Ishikawa (cell line): ENCODE measurements around the gene NCL.

Experiments used
- CEBPB ChIP-seq: IDR thresholded peaks from 2 replicates; pipeline ENCODE4 v1.6.1; 2012
- CREB1 ChIP-seq: IDR thresholded peaks from 2 replicates; pipeline ENCODE4 v1.6.1; 2012; ENCODE audit warnings: low read depth
- EGR1 ChIP-seq: IDR thresholded peaks from 2 replicates; pipeline ENCODE4 v1.6.1; 2012
- EP300 ChIP-seq: IDR thresholded peaks from 2 replicates; pipeline ENCODE4 v1.6.1; 2012; ENCODE audit warnings: borderline replicate concordance
- FOXM1 ChIP-seq: IDR thresholded peaks from 2 replicates; pipeline ENCODE4 v1.6.1; 2012; ENCODE audit warnings: low read depth, borderline replicate concordance
- NFIC ChIP-seq: IDR thresholded peaks from 2 replicates; pipeline ENCODE4 v1.6.1; 2012
- RAD21 ChIP-seq: IDR thresholded peaks from 2 replicates; pipeline ENCODE4 v1.6.1; 2012; ENCODE audit warnings: low read depth
- REST ChIP-seq: IDR thresholded peaks from 2 replicates; pipeline ENCODE4 v1.6.1; 2012; ENCODE audit warnings: low read depth, mild to moderate bottlenecking
- TAF1 ChIP-seq: IDR thresholded peaks from 2 replicates; pipeline ENCODE4 v1.6.1; 2012; ENCODE audit warnings: low read depth, mild to moderate bottlenecking
- TCF12 ChIP-seq: IDR thresholded peaks from 2 replicates; pipeline ENCODE4 v1.6.1; 2012; ENCODE audit warnings: low read depth
- TEAD4 ChIP-seq: IDR thresholded peaks from 2 replicates; pipeline ENCODE4 v1.6.1; 2012
- USF1 ChIP-seq: IDR thresholded peaks from 2 replicates; pipeline ENCODE4 v1.6.1; 2012
- YY1 ChIP-seq: IDR thresholded peaks from 2 replicates; pipeline ENCODE4 v1.6.1; 2012; ENCODE audit warnings: low read depth
- ZBTB7A ChIP-seq: IDR thresholded peaks from 2 replicates; pipeline ENCODE4 v1.6.1; 2012; ENCODE audit warnings: low read depth
- TF ChIP-seq, protein P1 (sequence below): IDR thresholded peaks from 2 replicates; pipeline ENCODE4 v1.6.1; 2012

Gene NCL

GRCh38 chr2:231433990-231434389 is 30.3 kb downstream of the NCL start:
- TF ChIP-seq EGR1 (no peak), TEAD4 (no peak), TCF12 (no peak), REST (no peak), RAD21 (no peak), CREB1 (no peak)

DNA sequence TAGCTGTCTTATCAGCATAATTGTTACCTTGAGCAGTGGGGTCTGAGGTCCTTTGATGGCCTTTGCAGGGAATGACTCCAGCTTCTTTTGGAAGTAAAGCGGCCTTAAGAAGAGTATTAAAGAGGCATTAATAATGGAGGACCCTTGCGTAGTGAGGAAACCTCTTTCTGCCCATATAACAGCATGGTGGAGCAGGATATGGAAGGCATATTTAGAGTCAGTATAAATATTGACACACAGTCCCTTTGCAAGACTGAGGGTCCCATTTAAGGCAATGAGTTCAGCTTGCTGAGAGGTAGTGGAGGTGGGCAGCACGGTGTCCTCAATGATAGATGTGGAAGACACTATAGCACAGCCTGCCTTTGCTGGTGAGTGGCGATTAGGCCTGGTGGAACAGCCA is 32.7 kb downstream of the NCL start:
- TF ChIP-seq FOXM1, result no peak
- no peak for TF ChIP-seq REST
- no peak for TF ChIP-seq TCF12
- no peak for TF ChIP-seq TAF1
- TF ChIP-seq, protein P1, sequence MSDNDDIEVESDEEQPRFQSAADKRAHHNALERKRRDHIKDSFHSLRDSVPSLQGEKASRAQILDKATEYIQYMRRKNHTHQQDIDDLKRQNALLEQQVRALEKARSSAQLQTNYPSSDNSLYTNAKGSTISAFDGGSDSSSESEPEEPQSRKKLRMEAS, result no peak
- TF ChIP-seq EGR1, result no peak
- TF ChIP-seq ZBTB7A, result no peak
- no peak for TF ChIP-seq EP300
- TF ChIP-seq CEBPB, result no peak
- TF ChIP-seq USF1, result no peak

DNA sequence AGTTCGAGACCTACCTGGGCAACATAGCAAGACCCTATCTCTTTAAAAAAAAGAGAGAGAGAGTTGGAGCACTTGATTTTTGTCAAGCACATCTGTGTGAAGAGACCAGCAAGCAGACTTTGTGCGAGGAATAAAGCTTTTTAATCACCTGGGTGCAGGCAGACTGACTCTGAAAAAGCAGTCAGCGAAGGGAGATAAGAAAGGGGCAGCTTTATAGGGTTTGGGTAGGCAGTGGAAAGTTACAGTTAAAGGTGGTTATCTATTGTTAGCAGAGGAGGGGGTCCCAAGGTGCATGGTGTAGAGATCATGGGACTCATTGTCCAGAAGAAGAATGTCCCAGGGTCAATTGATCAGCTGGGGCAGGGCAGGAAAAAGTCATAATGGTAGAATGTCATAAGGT is 34.4 kb downstream of the NCL start:
- TF ChIP-seq REST (no peak), EGR1 (no peak), ZBTB7A (no peak), YY1 (no peak), USF1 (no peak), NFIC (no peak), FOXM1 (no peak)

GRCh38 chr2:231429152-231429551 is 35.1 kb downstream of the NCL start:
- TF ChIP-seq TCF12, result no peak
- no peak for TF ChIP-seq NFIC
- TF ChIP-seq TAF1, result no peak
- no peak for TF ChIP-seq TEAD4

- TF ChIP-seq NFIC, result no peak
- TF ChIP-seq EGR1, result no peak
- no peak for TF ChIP-seq YY1
- TF ChIP-seq REST, result no peak
- TF ChIP-seq RAD21, result no peak
- TF ChIP-seq, protein P1, result no peak
- TF ChIP-seq CEBPB, result no peak
- no peak for TF ChIP-seq TEAD4
- TF ChIP-seq USF1, result no peak
- no peak for TF ChIP-seq TCF12
- no peak for TF ChIP-seq ZBTB7A
- no peak for TF ChIP-seq EP300
Measured at GRCh38 chr2:231427116-231427515, 37.2 kb downstream of the NCL start.
